DMS 273 (cell line): Measurements from ENCODE around the gene TTC33.

ENCODE experiments used
- DNase-seq: peaks from one replicate; lab custom pipeline; 2025; ENCODE audit not compliant: unreplicated experiment; lab: John Stamatoyannopoulos, UW

TTC33 gene

GRCh38 chr5:40524677-40525076 lies 231.1 kb downstream of the TTC33 start:
- DNase-seq, result no peak

- DNase-seq, result no peak
These were observed 233.8 kb downstream of the TTC33 start for GRCh38 chr5:40521925-40522324.

- no peak for DNase-seq
These were observed 234.5 kb downstream of the TTC33 start for GRCh38 chr5:40521108-40521785.

DNA sequence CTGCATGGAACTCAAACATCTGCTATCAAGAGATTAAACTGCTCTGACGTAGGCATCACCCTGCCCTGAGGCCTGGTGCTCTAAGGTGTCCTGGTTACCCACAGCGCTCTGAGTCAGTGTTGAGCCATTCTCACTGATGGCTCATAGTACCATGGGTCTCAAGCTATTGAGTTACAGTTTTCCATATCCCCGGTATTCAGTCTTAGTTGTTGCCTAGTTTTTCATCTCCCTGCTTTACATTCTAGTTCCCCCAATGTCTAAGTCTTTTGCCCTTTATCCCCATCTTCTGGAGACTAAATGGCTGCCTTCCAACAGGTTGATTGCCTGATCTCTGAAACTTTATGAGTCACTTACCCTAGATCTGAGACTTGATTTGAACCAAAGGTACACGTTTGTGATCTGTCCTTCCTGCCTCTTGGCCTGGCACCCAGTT lies 237.3 kb downstream of the TTC33 start:
- no peak for DNase-seq

DNA sequence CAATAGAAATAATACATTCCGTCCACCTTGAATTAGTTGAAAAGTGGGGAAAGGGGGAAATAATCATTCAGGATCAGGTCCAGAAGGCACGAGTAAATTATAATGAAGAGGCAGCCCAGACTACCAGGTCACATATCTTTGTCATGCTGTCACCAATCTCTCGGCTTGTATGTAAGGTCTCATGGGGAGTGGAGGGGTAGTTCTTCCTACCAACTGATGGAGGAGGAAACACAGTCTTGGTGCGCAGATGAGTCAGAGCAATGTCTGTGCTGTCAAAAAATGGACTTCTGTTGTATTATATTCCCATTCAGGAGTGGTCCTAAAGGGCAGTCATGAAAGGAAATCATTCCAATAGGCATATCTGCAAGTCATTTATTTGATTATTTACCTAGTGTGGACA lies 240.3 kb downstream of the TTC33 start:
- DNase-seq, result no peak

- no peak for DNase-seq
These were observed 240.8 kb downstream of the TTC33 start for GRCh38 chr5:40514976-40515375.

GRCh38 chr5:40511801-40512200 lies 244.0 kb downstream of the TTC33 start:
- no peak for DNase-seq

DNA sequence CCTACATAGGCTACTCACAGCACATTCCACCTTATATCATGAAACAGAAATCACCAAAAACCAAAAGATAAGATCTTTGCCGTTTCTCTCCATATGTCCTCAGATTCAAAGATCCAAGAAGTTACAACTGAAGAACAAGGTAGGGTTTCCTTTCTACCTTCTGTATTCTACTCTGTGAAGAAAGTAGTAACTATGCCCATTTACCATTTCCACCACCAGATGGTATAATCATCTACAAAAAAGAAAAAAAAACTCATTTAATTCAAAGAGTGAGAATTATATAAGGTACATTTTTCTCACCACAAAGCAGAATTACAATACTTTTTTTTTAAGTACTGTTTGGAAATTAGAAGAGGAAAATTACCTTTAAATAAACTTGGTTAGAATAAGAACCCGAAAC lies 248.7 kb downstream of the TTC33 start:
- no peak for DNase-seq

DNA sequence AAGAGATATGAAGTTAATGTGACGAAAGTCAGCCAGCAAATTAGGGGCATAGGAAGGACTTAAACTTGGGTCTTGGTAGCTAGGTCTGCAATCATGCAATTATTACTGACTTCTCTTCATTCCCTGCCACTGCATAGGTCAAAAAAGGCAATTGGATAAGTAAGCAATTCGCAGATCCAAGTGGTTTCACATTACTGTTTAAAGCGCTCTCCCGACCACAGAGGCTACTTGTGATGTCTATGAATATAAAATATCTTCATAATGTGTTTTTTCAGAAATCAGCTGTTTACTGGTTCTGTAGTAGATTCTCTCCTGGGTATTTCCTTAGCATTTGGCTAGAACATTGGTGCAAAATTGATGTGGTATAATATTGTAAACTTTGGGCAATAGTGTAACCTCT lies 250.7 kb downstream of the TTC33 start:
- DNase-seq, result no peak

GRCh38 chr5:40503439-40503838 lies 252.3 kb downstream of the TTC33 start:
- no peak for DNase-seq

DNA sequence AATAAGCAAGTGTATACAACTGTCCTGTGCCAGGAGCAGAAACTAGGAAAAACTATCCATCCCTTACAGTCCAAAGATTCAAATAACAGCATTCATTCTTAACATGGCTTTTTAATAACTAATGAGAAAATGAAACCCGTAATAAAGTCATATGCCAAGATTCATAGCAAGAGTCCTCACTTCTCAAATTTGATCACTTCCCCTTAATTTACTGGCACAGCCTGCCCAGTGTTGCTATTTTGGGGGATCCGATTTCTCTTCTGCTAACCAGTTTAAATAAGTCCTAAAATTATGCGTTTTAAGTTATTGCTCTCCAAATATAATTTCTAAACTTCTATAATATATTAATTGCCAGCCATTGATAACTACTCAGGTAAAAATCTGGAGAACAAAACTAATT lies 253.0 kb downstream of the TTC33 start:
- no peak for DNase-seq

GRCh38 chr5:40501711-40502444 lies 253.9 kb downstream of the TTC33 start:
- no peak for DNase-seq

DNA sequence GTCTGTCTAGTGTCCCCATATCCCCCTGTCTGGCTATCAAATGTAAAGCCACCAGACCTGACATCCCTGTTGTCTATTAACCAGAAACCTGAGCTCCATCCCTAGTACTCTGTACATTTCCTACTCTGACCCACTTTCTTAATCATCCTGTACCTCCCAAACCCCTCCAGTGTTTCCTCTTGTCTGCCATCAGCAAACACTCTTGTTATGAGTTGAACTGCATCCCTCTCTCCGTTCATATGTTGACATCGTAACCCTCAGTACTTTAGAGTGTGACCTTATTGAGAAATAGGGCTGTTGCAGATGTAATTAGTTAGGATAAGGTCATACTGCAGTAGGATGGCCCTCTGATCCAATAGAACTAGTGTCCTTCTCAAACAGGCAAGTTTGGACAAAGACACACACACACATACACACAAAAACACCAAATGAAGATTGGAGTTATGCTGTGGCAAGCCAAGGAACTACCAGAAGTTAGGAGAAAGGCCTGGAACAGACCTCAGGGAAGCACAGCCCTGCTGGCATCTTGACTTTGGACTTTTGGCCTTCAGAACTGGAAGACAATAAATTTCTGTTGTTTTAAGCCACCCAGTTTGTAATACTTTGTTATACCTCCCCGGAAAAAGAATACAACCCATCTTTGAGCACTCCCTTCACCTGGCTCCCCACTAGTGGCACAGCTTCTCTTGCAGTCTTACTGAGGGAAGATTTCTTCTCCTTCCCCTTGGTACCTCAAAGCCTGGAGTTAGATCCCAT lies 256.1 kb downstream of the TTC33 start:
- DNase-seq, result no peak

DNA sequence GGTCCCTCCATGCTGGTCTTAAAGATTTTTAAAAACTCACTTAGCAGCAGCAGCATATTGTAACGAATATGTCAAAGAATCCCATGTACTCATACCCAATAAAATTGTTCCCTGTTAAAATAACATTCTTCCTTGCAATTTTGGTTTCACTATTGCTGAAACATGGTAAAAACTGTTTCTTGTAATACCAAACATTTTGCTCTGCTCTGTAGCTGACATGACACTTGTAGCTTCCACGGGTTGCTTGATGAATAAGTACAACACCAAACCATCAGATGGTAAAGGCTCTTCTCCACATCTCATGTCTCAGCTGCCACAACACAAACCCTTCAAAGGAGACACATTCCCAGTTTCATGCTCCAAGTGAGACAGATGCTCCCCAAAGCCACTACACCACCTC lies 256.8 kb downstream of the TTC33 start:
- DNase-seq, result no peak

DNA sequence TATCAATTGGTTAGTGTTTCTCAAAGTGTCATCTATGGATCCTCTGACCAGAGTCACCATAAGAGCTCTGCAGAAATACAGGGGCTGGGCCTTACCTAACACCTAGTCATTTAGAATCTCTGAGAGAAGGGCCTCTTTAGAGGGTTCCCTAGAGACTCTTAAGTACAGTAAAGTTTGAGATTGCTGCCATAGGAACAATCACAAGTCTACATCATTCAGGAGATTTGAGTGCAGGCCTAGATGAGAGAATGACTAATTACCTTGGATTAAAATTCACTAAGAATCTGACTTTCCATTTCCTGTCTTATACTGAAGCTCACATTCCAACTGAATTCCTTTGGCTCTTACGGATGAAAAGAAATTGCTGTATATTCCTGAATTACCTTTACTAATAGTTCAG lies 258.2 kb downstream of the TTC33 start:
- DNase-seq, result no peak

- no peak for DNase-seq
These were observed 260.5 kb downstream of the TTC33 start for GRCh38 chr5:40495237-40495635.

DNA sequence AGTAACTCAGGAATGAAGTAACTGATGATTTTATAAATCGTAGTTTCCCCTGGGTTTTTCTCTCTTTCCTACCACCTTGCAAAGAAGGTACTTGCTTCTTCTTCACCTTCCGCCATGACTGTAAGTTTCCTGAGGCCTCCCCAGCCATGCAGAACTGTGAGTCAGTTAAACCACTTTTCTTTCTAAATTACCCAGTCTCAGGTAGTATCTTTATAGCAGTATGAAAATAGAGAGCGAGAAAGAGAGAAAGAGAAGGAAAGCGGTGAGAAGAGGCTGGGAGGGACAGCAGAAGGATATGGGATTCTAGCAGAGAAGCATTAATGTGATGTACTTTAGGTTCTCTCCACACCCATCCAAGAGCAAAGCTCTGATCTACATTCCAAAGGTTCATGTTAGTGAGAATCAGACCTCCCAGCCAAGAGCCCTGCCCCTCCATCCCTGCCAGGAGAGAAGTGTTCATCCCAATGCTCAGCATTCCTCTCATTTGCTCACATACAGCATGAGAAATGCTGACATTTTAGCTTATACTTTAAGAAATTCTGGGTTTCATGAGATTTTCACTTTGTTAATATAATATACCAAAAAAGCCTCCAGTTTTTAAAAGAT lies 261.0 kb downstream of the TTC33 start:
- no peak for DNase-seq

DNA sequence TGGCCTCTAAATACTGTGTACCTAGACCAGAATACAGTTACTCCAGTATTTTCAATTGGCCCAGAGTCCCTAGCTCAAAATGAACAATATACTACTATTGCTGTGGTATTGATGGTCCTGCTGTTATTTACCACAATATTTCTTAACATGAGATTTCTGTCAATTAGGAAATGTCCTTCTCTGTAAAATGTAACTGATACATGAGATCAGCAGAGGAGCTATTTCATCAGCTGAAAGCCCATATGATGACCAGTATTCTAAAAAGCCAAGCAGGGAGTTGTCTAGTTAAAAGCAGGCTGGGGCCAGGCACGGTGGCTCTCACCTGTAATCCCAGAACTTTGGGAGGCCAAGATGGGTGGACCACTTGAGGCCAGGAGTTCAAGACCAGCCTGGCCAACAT lies 263.7 kb downstream of the TTC33 start:
- no peak for DNase-seq

GRCh38 chr5:40491644-40492043 lies 264.1 kb downstream of the TTC33 start:
- DNase-seq, result no peak

DNA sequence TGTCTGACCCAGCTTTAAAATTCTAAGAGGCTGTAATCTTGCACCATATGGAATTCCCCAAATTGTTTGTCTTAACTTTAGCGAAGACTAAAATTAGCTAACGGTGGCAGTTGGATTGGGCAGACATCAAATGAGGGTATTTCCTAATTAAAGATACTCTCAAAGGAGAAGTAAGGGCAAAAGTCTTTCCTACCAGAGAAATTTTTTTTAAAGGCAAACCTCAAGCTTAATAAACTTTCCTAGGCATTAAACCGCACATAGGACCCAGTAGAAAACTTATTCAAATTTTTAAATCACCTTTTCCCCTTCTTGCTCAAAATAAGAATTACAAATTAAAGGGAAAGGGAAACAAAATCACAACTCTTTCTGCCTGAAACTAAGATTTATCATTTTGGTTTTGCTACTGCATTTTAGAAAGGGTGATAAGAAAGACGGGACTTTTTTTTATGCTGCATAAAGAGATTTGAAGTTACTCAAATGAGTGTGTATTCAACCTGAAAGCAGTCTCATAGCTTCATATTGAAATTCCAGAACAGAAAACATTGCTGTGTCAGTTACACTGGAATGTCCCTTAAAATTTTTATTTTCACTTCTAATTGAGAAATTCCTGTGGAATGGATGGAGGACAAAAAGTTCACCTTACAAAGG lies 265.2 kb downstream of the TTC33 start:
- DNase-seq, result no peak

DNA sequence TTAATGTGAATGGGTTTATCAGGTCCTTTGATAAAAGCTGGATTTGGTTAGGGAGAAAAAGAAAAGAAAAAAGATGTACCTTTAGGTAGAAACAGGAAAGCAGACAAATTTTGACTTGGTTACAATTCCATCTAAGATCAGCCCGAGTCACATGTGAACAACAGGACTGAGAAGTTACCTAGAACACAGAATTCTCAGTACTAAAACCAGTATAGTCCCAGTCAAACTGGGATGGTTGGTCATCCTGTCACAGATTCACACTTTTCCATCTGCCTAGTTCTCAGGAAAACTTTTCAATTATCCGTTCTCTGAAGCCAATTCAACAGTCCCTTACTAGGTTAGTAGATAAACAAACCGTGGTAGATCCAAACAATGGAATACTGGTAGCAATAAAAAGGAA lies 266.3 kb downstream of the TTC33 start:
- DNase-seq, result no peak
